ENCODE measurements around the gene POTEB3.
"Not testable (repeated sequence)": the region's sequence is repeated elsewhere in the genome, so short reads cannot be mapped to it uniquely, and the experiment has no call there.

POTEB3 gene

GRCh38 chr15:21383866-21384485 is 56.3 kb downstream of the POTEB3 start:
- H3K27ac ChIP-seq (ENCODE audit: low read depth, low read length); H3K36me3 ChIP-seq (ENCODE audit: control insufficient read depth in 1 of 2, insufficient read depth in 2 of 2, low read length in 2 of 2); H3K4me3 ChIP-seq (ENCODE audit: low read depth in 1 of 2, low read length in 2 of 2); H3K4me1 ChIP-seq (ENCODE audit: control insufficient read depth in 1 of 2, insufficient read depth in 2 of 2, low read length in 2 of 2); H3K9ac ChIP-seq (ENCODE audit: low read depth in 1 of 2, low read length in 2 of 2); H3K27me3 ChIP-seq (ENCODE audit: control insufficient read depth in 1 of 2, insufficient read depth in 2 of 2, low read length in 2 of 2); H3K9me3 ChIP-seq (ENCODE audit: control insufficient read depth in 1 of 2, low read length in 2 of 2): not testable (repeated sequence)

- H3K36me3 ChIP-seq (ENCODE audit: control insufficient read depth in 1 of 2, insufficient read depth in 2 of 2, low read length in 2 of 2); H3K27me3 ChIP-seq (ENCODE audit: control insufficient read depth in 1 of 2, insufficient read depth in 2 of 2, low read length in 2 of 2): not testable (repeated sequence)
Observed at GRCh38 chr15:21373682-21374081, 66.6 kb downstream of the POTEB3 start.

DNA sequence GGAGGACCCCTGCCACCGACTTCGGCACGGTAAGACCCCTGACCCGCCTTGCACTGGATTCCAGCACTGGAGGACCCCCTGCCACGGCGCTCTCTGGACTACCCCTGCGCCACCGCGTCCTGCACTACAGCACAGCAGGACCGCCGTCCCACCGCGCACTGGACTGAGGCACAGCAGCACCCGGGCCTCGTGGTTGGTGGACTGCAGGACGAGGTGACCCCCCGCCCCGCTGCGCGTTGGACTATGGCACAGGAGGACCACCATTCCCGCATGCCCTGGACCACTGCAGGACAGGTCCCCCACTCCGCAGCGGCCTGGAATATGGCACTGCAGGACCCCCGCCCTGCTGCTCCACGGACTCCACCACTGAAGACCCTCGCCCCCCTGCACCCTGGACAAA is 71.1 kb downstream of the POTEB3 start:
- H3K4me1 ChIP-seq (ENCODE audit: control insufficient read depth in 1 of 2, insufficient read depth in 2 of 2, low read length in 2 of 2); H3K27me3 ChIP-seq (ENCODE audit: control insufficient read depth in 1 of 2, insufficient read depth in 2 of 2, low read length in 2 of 2); H3K36me3 ChIP-seq (ENCODE audit: control insufficient read depth in 1 of 2, insufficient read depth in 2 of 2, low read length in 2 of 2); H3K9me3 ChIP-seq (ENCODE audit: control insufficient read depth in 1 of 2, low read length in 2 of 2); H3K27ac ChIP-seq (ENCODE audit: low read depth, low read length); H3K9ac ChIP-seq (ENCODE audit: low read depth in 1 of 2, low read length in 2 of 2); H3K4me3 ChIP-seq (ENCODE audit: low read depth in 1 of 2, low read length in 2 of 2): not testable (repeated sequence)

More at GRCh38 chr15:21373682-21374081, 66.6 kb downstream of the POTEB3 start:
- not testable (repeated sequence) for H3K9ac ChIP-seq (ENCODE audit: low read depth in 1 of 2, low read length in 2 of 2); H3K4me1 ChIP-seq (ENCODE audit: control insufficient read depth in 1 of 2, insufficient read depth in 2 of 2, low read length in 2 of 2); H3K27ac ChIP-seq (ENCODE audit: low read depth, low read length); H3K9me3 ChIP-seq (ENCODE audit: control insufficient read depth in 1 of 2, low read length in 2 of 2); H3K4me3 ChIP-seq (ENCODE audit: low read depth in 1 of 2, low read length in 2 of 2)

- not testable (repeated sequence) for H3K4me3 ChIP-seq (ENCODE audit: low read depth in 1 of 2, low read length in 2 of 2); H3K4me1 ChIP-seq (ENCODE audit: control insufficient read depth in 1 of 2, insufficient read depth in 2 of 2, low read length in 2 of 2); H3K27ac ChIP-seq (ENCODE audit: low read depth, low read length); H3K9ac ChIP-seq (ENCODE audit: low read depth in 1 of 2, low read length in 2 of 2); H3K36me3 ChIP-seq (ENCODE audit: control insufficient read depth in 1 of 2, insufficient read depth in 2 of 2, low read length in 2 of 2); H3K9me3 ChIP-seq (ENCODE audit: control insufficient read depth in 1 of 2, low read length in 2 of 2); H3K27me3 ChIP-seq (ENCODE audit: control insufficient read depth in 1 of 2, insufficient read depth in 2 of 2, low read length in 2 of 2)
Observed at GRCh38 chr15:21368625-21369024, 71.7 kb downstream of the POTEB3 start.
